ENCODE measurements around the gene ZFYVE27.

ZFYVE27 gene

GRCh38 chr10:97731346-97732051 is 5.4 kb upstream of the ZFYVE27 start:
- no peaks in the 10 kb centered on the region for H3K4me1 ChIP-seq (ENCODE audit: control insufficient read depth, insufficient read depth, low read length)
- WGBS, 2 experiments: 78 to 83% methylated on average over 9 of the region's 9 CpGs
- H3K9me3 ChIP-seq (ENCODE audit: control insufficient read depth, low read length): no peaks in the 10 kb centered on the region
- no peaks in the 10 kb centered on the region for H3K36me3 ChIP-seq (ENCODE audit: control insufficient read depth, insufficient read depth, low read length)
- H3K27me3 ChIP-seq (ENCODE audit: control insufficient read depth, insufficient read depth, low read length, poor library complexity, severe bottlenecking): peaks cover 20% of the 10 kb centered on the region
- no peak overlapping the region for H3K4me3 ChIP-seq (ENCODE audit: insufficient read depth, low read depth, low read length)
- H3K27ac ChIP-seq (ENCODE audit: insufficient read depth, low read depth, low read length, poor library complexity, severe bottlenecking): no peak overlapping the region

GRCh38 chr10:97732052-97732359 is 4.9 kb upstream of the ZFYVE27 start:
- Histone ChIP-seq H3K4me3 (ENCODE audit: insufficient read depth, low read depth, low read length) (no peak overlapping the region), H3K27me3 (ENCODE audit: control insufficient read depth, insufficient read depth, low read length, poor library complexity, severe bottlenecking) (peaks cover 22% of the 10 kb centered on the region), H3K4me1 (ENCODE audit: control insufficient read depth, insufficient read depth, low read length) (no peaks in the 10 kb centered on the region), H3K36me3 (ENCODE audit: control insufficient read depth, insufficient read depth, low read length) (no peaks in the 10 kb centered on the region), H3K27ac (ENCODE audit: insufficient read depth, low read depth, low read length, poor library complexity, severe bottlenecking) (no peak overlapping the region), H3K9me3 (ENCODE audit: control insufficient read depth, low read length) (no peaks in the 10 kb centered on the region)
- 74 to 78% methylated on average over 4 of the region's 4 CpGs for WGBS, 2 experiments

DNA sequence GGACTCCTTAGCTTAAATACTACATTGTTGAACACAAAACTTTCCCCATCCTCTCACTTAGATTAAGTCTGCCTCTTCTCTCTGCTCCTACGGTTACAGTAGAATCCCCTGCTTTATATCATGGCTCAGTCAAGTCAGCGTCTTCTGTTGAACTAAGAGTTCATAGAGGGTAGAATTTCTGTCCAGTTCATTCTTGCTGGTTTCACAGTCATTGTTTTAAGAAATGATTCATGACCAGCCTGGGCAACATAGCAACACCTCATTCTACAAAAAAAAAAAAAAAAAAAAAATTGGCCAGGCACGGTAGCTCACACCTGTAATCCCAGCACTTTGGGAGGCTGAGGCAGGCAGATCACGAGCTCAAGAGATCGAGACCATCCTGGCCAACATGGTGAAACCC is 3.7 kb upstream of the ZFYVE27 start:
- H3K27ac ChIP-seq (ENCODE audit: insufficient read depth, low read depth, low read length, poor library complexity, severe bottlenecking): no peak overlapping the region
- 93 to 94% methylated on average over 5 of the region's 5 CpGs for WGBS, 2 experiments
- H3K36me3 ChIP-seq (ENCODE audit: control insufficient read depth, insufficient read depth, low read length): no peaks in the 10 kb centered on the region
- H3K27me3 ChIP-seq (ENCODE audit: control insufficient read depth, insufficient read depth, low read length, poor library complexity, severe bottlenecking): peaks cover 22% of the 10 kb centered on the region
- no peak overlapping the region for H3K4me3 ChIP-seq (ENCODE audit: insufficient read depth, low read depth, low read length)
- no peaks in the 10 kb centered on the region for H3K4me1 ChIP-seq (ENCODE audit: control insufficient read depth, insufficient read depth, low read length)
- H3K9me3 ChIP-seq (ENCODE audit: control insufficient read depth, low read length): no peaks in the 10 kb centered on the region

GRCh38 chr10:97734021-97734420 is 2.9 kb upstream of the ZFYVE27 start:
- Histone ChIP-seq H3K4me3 (ENCODE audit: insufficient read depth, low read depth, low read length) (no peak overlapping the region), H3K9me3 (ENCODE audit: control insufficient read depth, low read length) (no peaks in the 10 kb centered on the region), H3K4me1 (ENCODE audit: control insufficient read depth, insufficient read depth, low read length) (no peaks in the 10 kb centered on the region), H3K27ac (ENCODE audit: insufficient read depth, low read depth, low read length, poor library complexity, severe bottlenecking) (no peak overlapping the region), H3K27me3 (ENCODE audit: control insufficient read depth, insufficient read depth, low read length, poor library complexity, severe bottlenecking) (peaks cover 22% of the 10 kb centered on the region), H3K36me3 (ENCODE audit: control insufficient read depth, insufficient read depth, low read length) (no peaks in the 10 kb centered on the region)
- 91% methylated on average over 6 of the region's 6 CpGs for WGBS, 2 experiments

- Histone ChIP-seq H3K9me3 (ENCODE audit: control insufficient read depth, low read length) (no peaks in the 10 kb centered on the region), H3K27me3 (ENCODE audit: control insufficient read depth, insufficient read depth, low read length, poor library complexity, severe bottlenecking) (peaks cover 22% of the 10 kb centered on the region), H3K27ac (ENCODE audit: insufficient read depth, low read depth, low read length, poor library complexity, severe bottlenecking) (no peak overlapping the region), H3K4me3 (ENCODE audit: insufficient read depth, low read depth, low read length) (no peak overlapping the region), H3K36me3 (ENCODE audit: control insufficient read depth, insufficient read depth, low read length) (peaks cover 4% of the 10 kb centered on the region), H3K4me1 (ENCODE audit: control insufficient read depth, insufficient read depth, low read length) (no peaks in the 10 kb centered on the region)
- 81% methylated on average over 13 of the region's 13 CpGs for WGBS, 2 experiments
Observed at GRCh38 chr10:97736403-97736901, 476 bp upstream of the ZFYVE27 start.

- H3K27me3 ChIP-seq (ENCODE audit: control insufficient read depth, insufficient read depth, low read length, poor library complexity, severe bottlenecking): peaks cover 22% of the 10 kb centered on the region
- no peaks in the 10 kb centered on the region for H3K4me1 ChIP-seq (ENCODE audit: control insufficient read depth, insufficient read depth, low read length)
- no peak overlapping the region for H3K27ac ChIP-seq (ENCODE audit: insufficient read depth, low read depth, low read length, poor library complexity, severe bottlenecking)
- H3K4me3 ChIP-seq (ENCODE audit: insufficient read depth, low read depth, low read length): peak overlapping the region; percentile 87
- no peaks in the 10 kb centered on the region for H3K9me3 ChIP-seq (ENCODE audit: control insufficient read depth, low read length)
- peaks cover 4% of the 10 kb centered on the region for H3K36me3 ChIP-seq (ENCODE audit: control insufficient read depth, insufficient read depth, low read length)
- WGBS, 2 experiments: 32 to 34% methylated on average over 14 of the region's 14 CpGs
Observed at GRCh38 chr10:97737770-97738265, 890 bp downstream of the ZFYVE27 start.

GRCh38 chr10:97738616-97739015 is 1.7 kb downstream of the ZFYVE27 start:
- Histone ChIP-seq H3K4me3 (ENCODE audit: insufficient read depth, low read depth, low read length) (no peak overlapping the region), H3K4me1 (ENCODE audit: control insufficient read depth, insufficient read depth, low read length) (no peaks in the 10 kb centered on the region), H3K27me3 (ENCODE audit: control insufficient read depth, insufficient read depth, low read length, poor library complexity, severe bottlenecking) (peaks cover 22% of the 10 kb centered on the region), H3K36me3 (ENCODE audit: control insufficient read depth, insufficient read depth, low read length) (peaks cover 4% of the 10 kb centered on the region), H3K27ac (ENCODE audit: insufficient read depth, low read depth, low read length, poor library complexity, severe bottlenecking) (no peak overlapping the region), H3K9me3 (ENCODE audit: control insufficient read depth, low read length) (no peaks in the 10 kb centered on the region)
- WGBS, 2 experiments: 90 to 93% methylated on average over 4 of the region's 4 CpGs

- H3K4me3 ChIP-seq (ENCODE audit: insufficient read depth, low read depth, low read length): no peak overlapping the region
- H3K9me3 ChIP-seq (ENCODE audit: control insufficient read depth, low read length): no peaks in the 10 kb centered on the region
- 82 to 83% methylated on average over 2 of the region's 2 CpGs for WGBS, 2 experiments
- peaks cover 10% of the 10 kb centered on the region for H3K27me3 ChIP-seq (ENCODE audit: control insufficient read depth, insufficient read depth, low read length, poor library complexity, severe bottlenecking)
- H3K36me3 ChIP-seq (ENCODE audit: control insufficient read depth, insufficient read depth, low read length): peaks cover 4% of the 10 kb centered on the region
- H3K4me1 ChIP-seq (ENCODE audit: control insufficient read depth, insufficient read depth, low read length): no peaks in the 10 kb centered on the region
- H3K27ac ChIP-seq (ENCODE audit: insufficient read depth, low read depth, low read length, poor library complexity, severe bottlenecking): no peak overlapping the region
Observed at GRCh38 chr10:97740613-97741012, 3.7 kb downstream of the ZFYVE27 start.

DNA sequence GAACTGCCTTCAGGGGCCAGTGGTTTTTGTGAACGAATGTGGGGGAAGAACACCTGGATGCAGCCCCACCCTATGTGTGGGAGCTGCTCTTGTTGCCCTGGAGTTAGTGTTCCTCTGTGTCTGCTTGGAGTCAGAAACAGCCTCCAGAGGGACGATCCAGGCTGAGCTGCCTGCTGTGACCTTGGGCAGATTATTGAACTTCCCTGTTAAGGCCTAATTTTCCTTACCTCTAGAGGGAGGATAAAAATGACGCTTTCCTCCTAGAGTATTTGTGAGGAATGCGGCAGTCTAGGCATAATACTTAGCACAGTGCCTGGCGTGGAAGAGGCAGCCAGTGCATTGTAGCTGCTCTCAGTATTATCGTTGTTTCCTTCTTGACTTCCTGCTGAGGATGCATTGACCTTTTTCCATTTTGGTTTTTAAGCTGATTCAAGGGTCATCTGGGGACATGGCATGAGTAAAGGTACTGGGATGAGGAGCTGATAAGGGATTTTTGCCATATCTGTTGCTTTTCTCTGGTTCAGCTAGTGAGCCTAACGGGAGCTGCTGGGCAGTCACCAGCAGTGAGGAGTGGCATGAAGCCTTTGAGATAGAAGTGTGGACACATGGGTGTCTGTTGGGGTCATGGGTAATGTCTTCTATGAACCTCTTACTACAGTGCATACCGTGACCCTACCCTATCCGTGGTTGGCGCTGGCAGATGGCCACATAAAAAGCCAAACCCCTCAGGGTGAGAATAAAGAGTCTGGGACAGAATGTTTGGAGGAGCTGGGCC is 6.4 kb downstream of the ZFYVE27 start:
- Histone ChIP-seq H3K4me1 (ENCODE audit: control insufficient read depth, insufficient read depth, low read length) (no peaks in the 10 kb centered on the region), H3K27me3 (ENCODE audit: control insufficient read depth, insufficient read depth, low read length, poor library complexity, severe bottlenecking) (no peaks in the 10 kb centered on the region), H3K36me3 (ENCODE audit: control insufficient read depth, insufficient read depth, low read length) (peaks cover 14% of the 10 kb centered on the region), H3K9me3 (ENCODE audit: control insufficient read depth, low read length) (no peaks in the 10 kb centered on the region), H3K27ac (ENCODE audit: insufficient read depth, low read depth, low read length, poor library complexity, severe bottlenecking) (no peak overlapping the region), H3K4me3 (ENCODE audit: insufficient read depth, low read depth, low read length) (no peak overlapping the region)
- 94 to 95% methylated on average over 10 of the region's 10 CpGs for WGBS, 2 experiments

GRCh38 chr10:97744405-97745035 is 7.6 kb downstream of the ZFYVE27 start:
- Histone ChIP-seq H3K4me1 (ENCODE audit: control insufficient read depth, insufficient read depth, low read length) (no peaks in the 10 kb centered on the region), H3K4me3 (ENCODE audit: insufficient read depth, low read depth, low read length) (no peak overlapping the region), H3K27ac (ENCODE audit: insufficient read depth, low read depth, low read length, poor library complexity, severe bottlenecking) (no peak overlapping the region), H3K27me3 (ENCODE audit: control insufficient read depth, insufficient read depth, low read length, poor library complexity, severe bottlenecking) (no peaks in the 10 kb centered on the region), H3K36me3 (ENCODE audit: control insufficient read depth, insufficient read depth, low read length) (peaks cover 14% of the 10 kb centered on the region), H3K9me3 (ENCODE audit: control insufficient read depth, low read length) (no peaks in the 10 kb centered on the region)
- 93 to 94% methylated on average over 15 of the region's 15 CpGs for WGBS, 2 experiments

Measured in ectodermal cell (in vitro differentiated cells).